PC-3 (cell line): ENCODE results near the gene PACRG. TPM values are rescaled to one million over a fixed set of nuclear protein-coding genes. Genes with fewer than 3 reads are reported as not detected.

Experiments
- ATAC-seq: fragments of 200-7000 bp; cut with Tn5 transposase; 2 replicates; pipeline ENCODE4 v1.9.1; 2020; ENCODE audit warnings: mild to moderate bottlenecking, moderate library complexity
- BruUV-seq: library from RNA; stranded (reverse); fragments of 400-500 nt; replicated peaks from 2 replicates; lab custom pipeline; 2021; lab: Mats Ljungman, UMichigan
- CTCF ChIA-PET: fragments of 300-600 bp; sonication (Branson Sonifier 250); formaldehyde crosslinking; loops from one replicate; lab custom pipeline; 2022; ENCODE audit warnings: antibody characterized with exemption; lab: Charles Lee
- POLR2A ChIA-PET: fragments of 300-600 bp; sonication (Branson Sonifier 250); formaldehyde crosslinking; loops from one replicate; lab custom pipeline; 2022; ENCODE audit warnings: antibody characterized with exemption; ENCODE audit not compliant: unreplicated experiment; lab: Charles Lee
- DNase-seq: peaks from one replicate; pipeline ENCODE4 v3.0.0-alpha.2; 2015
- H2AFZ ChIP-seq: fragments of 300-600 bp; sonication (generic); 2 replicates; pipeline ENCODE4 v1.6.0; 2016; ENCODE audit warnings: antibody characterized with exemption, low read length
- H3F3A ChIP-seq: fragments of 300-600 bp; sonication (generic); one replicate; pipeline ENCODE4 v1.6.0; 2017; ENCODE audit warnings: antibody characterized with exemption, low read length, control low read depth, mild to moderate bottlenecking; ENCODE audit not compliant: unreplicated experiment
- H3K27ac ChIP-seq: fragments of 300-600 bp; sonication (generic); 2 replicates; pipeline ENCODE4 v1.5.1; 2016; ENCODE audit warnings: mild to moderate bottlenecking, low read length
- H3K27me3 ChIP-seq: fragments of 300-600 bp; sonication (generic); 2 replicates; pipeline ENCODE4 v1.6.1; 2016; ENCODE audit warnings: low read length, mixed read lengths
- H3K36me3 ChIP-seq: fragments of 300-600 bp; sonication (generic); 2 replicates; pipeline ENCODE4 v1.6.1; 2016; ENCODE audit warnings: low read depth, mixed run types, low read length, mixed read lengths
- H3K4me1 ChIP-seq: fragments of 300-600 bp; sonication (generic); 2 replicates; pipeline ENCODE4 v1.5.1; 2016; ENCODE audit warnings: low read length; ENCODE audit not compliant: insufficient read depth
- H3K4me2 ChIP-seq: fragments of 300-600 bp; sonication (generic); 2 replicates; pipeline ENCODE4 v1.6.0; 2016; ENCODE audit warnings: low read length
- H3K4me3 ChIP-seq: fragments of 300-600 bp; sonication (generic); 2 replicates; pipeline ENCODE4 v1.5.1; 2016; ENCODE audit warnings: mild to moderate bottlenecking, low read length, mixed read lengths
- H3K79me2 ChIP-seq: fragments of 300-600 bp; sonication (generic); 2 replicates; pipeline ENCODE4 v1.6.1; 2017; ENCODE audit warnings: low read length, mixed read lengths
- H3K9ac ChIP-seq: fragments of 300-600 bp; sonication (generic); 2 replicates; pipeline ENCODE4 v1.6.0; 2016; ENCODE audit warnings: mild to moderate bottlenecking, low read length
- H3K9me2 ChIP-seq: fragments of 300-600 bp; sonication (generic); replicated peaks from 2 replicates; pipeline ENCODE4 v1.6.1; 2016; ENCODE audit warnings: mixed run types, low read length, mixed read lengths
- H3K9me3 ChIP-seq: fragments of 300-600 bp; sonication (generic); 2 replicates; pipeline ENCODE4 v1.6.1; 2016; ENCODE audit warnings: low read length, mixed read lengths
- H4K20me1 ChIP-seq: fragments of 300-600 bp; sonication (generic); 2 replicates; pipeline ENCODE4 v1.6.1; 2016; ENCODE audit warnings: low read length, mixed read lengths
- EZH2 ChIP-seq: fragments of 300-600 bp; sonication (generic); IDR thresholded peaks from one replicate; pipeline ENCODE4 v1.6.1; 2017; ENCODE audit warnings: antibody characterized with exemption, mild to moderate bottlenecking, low read length; ENCODE audit not compliant: unreplicated experiment
- EZH2phosphoT487 ChIP-seq: fragments of 300-600 bp; sonication (generic); IDR thresholded peaks from 2 replicates; pipeline ENCODE4 v1.6.1; 2018; ENCODE audit warnings: mild to moderate bottlenecking, antibody characterized with exemption, low read length, borderline replicate concordance
- intact Hi-C: fragments of 100-400 bp; cut with micrococcal nuclease; formaldehyde crosslinking; loops from 2 replicates; pipeline ENCODE4 v1.9.0; 2023
- total RNA-seq: library from RNA; depleted of rRNA; stranded (reverse); fragments of >200 nt; gene quantifications from 2 replicates; pipeline ENCODE4 v1.2.3, GENCODE V29; 2014
- TF ChIP-seq, protein P1 (sequence below): fragments of 300-600 bp; sonication (generic); conservative IDR thresholded peaks from 2 replicates; pipeline ENCODE4 v1.5.1; 2017; ENCODE audit warnings: antibody characterized with exemption, low read depth, mild to moderate bottlenecking, low read length

Gene PACRG
- total RNA-seq, 1 experiment from 2014 or later = not detected

DNA sequence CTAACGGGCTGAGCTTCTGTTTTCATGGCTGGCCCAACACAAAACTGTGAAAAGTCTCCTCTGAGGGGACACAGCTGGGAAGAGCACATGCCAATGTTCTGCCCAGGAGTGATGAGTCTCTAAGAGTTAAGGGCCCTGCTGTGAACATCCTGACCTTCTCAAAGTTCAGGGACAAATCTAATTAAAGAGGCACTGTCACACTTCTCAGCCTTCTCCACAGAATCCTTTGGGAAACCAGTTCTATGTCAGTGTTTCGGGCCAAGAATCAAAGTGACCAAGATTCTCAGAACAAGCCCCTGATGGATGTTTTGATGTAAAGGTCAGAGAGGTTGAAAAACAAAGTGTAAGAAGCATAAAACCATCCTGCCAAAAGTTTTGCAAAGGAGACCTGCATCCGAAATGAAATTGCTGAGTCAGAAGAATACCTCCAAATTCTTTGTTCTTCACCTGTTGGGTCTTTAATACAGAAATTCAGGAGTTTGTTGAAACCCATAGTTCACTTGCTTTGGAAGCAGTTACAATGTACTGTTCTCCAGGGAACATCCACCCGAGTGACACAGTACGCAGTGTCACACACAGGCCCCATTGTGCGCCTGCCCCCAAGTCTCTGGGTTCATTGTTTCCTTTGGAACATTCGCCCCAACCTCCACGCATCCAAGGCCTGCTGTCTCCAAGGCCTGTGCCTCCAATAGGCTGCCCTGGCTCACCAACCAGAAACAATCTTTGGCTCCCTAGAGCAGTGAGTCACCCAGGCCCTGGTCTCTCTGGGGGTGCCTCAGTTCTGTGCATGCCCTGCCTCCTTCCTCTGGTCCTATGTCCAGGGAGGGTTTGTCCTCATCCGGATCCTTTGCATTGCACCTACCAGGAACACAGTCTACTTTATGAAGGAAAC is 621.3 kb downstream of the PACRG start:
- no peak for ATAC-seq
- no peaks in the 10 kb centered on the region for H3K9me2 ChIP-seq
- H3K79me2 ChIP-seq = no peaks in the 10 kb centered on the region
- intact Hi-C loops = no loop called here
- H3K9ac ChIP-seq = no peak overlapping the region
- H3K9me3 ChIP-seq = no peaks in the 10 kb centered on the region
- H3K36me3 ChIP-seq = no peaks in the 10 kb centered on the region
- POLR2A ChIA-PET = no interaction called here
- no peak overlapping the region for H3K27ac ChIP-seq
- peaks cover 27% of the 10 kb centered on the region for H3K4me1 ChIP-seq
- no peak for DNase-seq
- TF ChIP-seq EZH2 = no peak
- TF ChIP-seq, protein P1, sequence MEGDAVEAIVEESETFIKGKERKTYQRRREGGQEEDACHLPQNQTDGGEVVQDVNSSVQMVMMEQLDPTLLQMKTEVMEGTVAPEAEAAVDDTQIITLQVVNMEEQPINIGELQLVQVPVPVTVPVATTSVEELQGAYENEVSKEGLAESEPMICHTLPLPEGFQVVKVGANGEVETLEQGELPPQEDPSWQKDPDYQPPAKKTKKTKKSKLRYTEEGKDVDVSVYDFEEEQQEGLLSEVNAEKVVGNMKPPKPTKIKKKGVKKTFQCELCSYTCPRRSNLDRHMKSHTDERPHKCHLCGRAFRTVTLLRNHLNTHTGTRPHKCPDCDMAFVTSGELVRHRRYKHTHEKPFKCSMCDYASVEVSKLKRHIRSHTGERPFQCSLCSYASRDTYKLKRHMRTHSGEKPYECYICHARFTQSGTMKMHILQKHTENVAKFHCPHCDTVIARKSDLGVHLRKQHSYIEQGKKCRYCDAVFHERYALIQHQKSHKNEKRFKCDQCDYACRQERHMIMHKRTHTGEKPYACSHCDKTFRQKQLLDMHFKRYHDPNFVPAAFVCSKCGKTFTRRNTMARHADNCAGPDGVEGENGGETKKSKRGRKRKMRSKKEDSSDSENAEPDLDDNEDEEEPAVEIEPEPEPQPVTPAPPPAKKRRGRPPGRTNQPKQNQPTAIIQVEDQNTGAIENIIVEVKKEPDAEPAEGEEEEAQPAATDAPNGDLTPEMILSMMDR = no peak
- TF ChIP-seq EZH2phosphoT487 = no peak
- CTCF ChIA-PET = no interaction called here
- H3K4me3 ChIP-seq = no peak overlapping the region
- no TSS peak for BruUV-seq
- no peak overlapping the region for H2AFZ ChIP-seq
- no peaks in the 10 kb centered on the region for H3F3A ChIP-seq
- H4K20me1 ChIP-seq = no peaks in the 10 kb centered on the region
- H3K4me2 ChIP-seq = no peak overlapping the region
- no peaks in the 10 kb centered on the region for H3K27me3 ChIP-seq

DNA sequence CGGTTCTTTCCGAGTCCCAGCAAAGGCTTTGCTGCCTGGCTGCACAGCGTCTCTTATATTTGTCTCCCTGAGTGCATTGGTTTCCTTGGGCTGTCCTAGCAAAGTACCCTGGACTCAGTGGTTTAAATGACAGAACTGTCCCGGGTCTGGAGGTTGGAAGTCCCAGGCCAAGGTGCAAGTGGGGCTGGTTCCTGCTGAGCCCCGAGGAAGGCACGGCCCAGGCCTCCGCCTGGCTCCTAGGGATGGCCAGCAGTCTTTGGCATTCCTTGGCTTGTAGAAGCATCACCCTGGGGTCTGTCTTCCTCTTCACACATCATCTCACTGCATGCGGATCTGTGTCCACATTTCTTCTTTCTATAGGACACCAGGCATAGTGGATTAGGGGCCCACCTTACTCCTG is 621.9 kb downstream of the PACRG start:
- no TSS peak for BruUV-seq
- Histone ChIP-seq H3K9me3 (no peaks in the 10 kb centered on the region), H3K27me3 (no peaks in the 10 kb centered on the region), H3K9ac (no peak overlapping the region), H3K27ac (no peak overlapping the region), H3K79me2 (no peaks in the 10 kb centered on the region), H4K20me1 (no peaks in the 10 kb centered on the region), H3K4me1 (peaks cover 31% of the 10 kb centered on the region), H3K4me3 (no peak overlapping the region), H3K4me2 (no peak overlapping the region), H3K9me2 (no peaks in the 10 kb centered on the region), H3K36me3 (no peaks in the 10 kb centered on the region), H3F3A (no peaks in the 10 kb centered on the region), H2AFZ (no peak overlapping the region)
- ATAC-seq (no peak), DNase-seq (no peak)
- ChIA-PET CTCF (no interaction called here), POLR2A (no interaction called here)
- intact Hi-C loops = no loop called here
- no peak for TF ChIP-seq EZH2
- TF ChIP-seq, protein P1 = no peak
- no peak for TF ChIP-seq EZH2phosphoT487

DNA sequence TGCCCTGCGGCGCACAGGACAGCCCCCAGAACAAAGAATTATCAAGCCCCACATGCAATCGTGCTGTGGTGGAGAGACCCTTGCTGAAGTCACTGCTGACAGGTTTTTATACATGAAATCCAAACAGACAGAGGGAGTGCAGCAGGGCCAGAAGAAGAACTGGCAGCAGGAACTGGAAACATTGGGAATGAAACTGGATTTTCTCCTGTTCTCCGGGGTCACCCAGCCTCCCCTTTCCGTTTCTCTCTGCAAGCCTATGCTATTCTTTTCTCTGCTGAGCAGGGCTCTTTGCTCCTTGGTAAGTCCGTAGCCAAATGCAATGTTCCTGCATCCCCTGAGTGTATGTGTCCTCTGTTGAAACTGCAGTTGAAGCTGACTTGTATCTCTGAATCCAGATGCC is 623.2 kb downstream of the PACRG start:
- TF ChIP-seq EZH2 (no peak), EZH2phosphoT487 (no peak)
- TF ChIP-seq, protein P1 = no peak
- intact Hi-C loops = no loop called here
- Histone ChIP-seq H3K4me1 (peaks cover 44% of the 10 kb centered on the region), H3K27me3 (no peaks in the 10 kb centered on the region), H3K9ac (no peak overlapping the region), H3F3A (no peaks in the 10 kb centered on the region), H3K4me2 (no peak overlapping the region), H2AFZ (no peak overlapping the region), H3K9me3 (no peaks in the 10 kb centered on the region), H3K4me3 (no peak overlapping the region), H3K79me2 (no peaks in the 10 kb centered on the region), H3K27ac (no peak overlapping the region), H4K20me1 (no peaks in the 10 kb centered on the region), H3K9me2 (no peaks in the 10 kb centered on the region), H3K36me3 (no peaks in the 10 kb centered on the region)
- CTCF ChIA-PET = no interaction called here
- DNase-seq (no peak), ATAC-seq (no peak)
- POLR2A ChIA-PET = no interaction called here
- no TSS peak for BruUV-seq
